ENCODE measurements around the gene CPNE4.
A peak's percentile ranks its signal among the peaks of the same experiment; 100 is the strongest.

Gene CPNE4

DNA sequence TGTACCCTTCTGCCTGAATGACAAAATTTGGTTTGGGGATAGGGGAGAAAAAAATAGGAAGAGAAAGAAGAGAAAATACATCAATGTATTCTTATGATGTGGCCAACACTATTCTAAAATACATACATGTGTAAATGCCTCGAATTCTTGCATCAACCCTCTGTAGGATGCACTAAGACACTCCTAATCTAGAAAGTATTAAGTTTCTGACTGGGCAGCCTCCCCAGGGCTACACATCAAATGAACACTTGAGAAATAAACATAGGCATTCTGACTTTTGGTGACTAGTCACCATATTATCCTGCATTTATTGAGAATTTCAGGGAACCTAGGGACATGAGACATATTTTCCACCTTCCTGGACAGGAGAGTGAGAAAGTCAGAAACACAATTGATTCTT lies 109.2 kb downstream of the CPNE4 start:
- Histone ChIP-seq H3K9ac (ENCODE audit: insufficient read length, low read depth) (no peak overlapping the region), H3K36me3 (ENCODE audit: insufficient read depth, insufficient read length, low read length) (no peaks in the 10 kb centered on the region)

GRCh38 chr3:131922356-131922755 lies 112.5 kb downstream of the CPNE4 start:
- Histone ChIP-seq H3K9me3 (ENCODE audit: insufficient read depth, low read length) (no peaks in the 10 kb centered on the region), H3K27me3 (ENCODE audit: insufficient read depth, insufficient read length) (no peaks in the 10 kb centered on the region), H3K9ac (ENCODE audit: insufficient read length, low read depth) (no peak overlapping the region), H3K4me3 (ENCODE audit: insufficient read length, low read depth) (no peak overlapping the region), H3K36me3 (ENCODE audit: insufficient read depth, insufficient read length, low read length) (no peaks in the 10 kb centered on the region), H3K4me1 (ENCODE audit: insufficient read depth, insufficient read length) (no peaks in the 10 kb centered on the region)
- TF ChIP-seq ZNF274 (IDR thresholded peaks at IDR 0.05; ENCODE audit: low read depth, low read length), result no peak
- TF ChIP-seq YY1 (IDR thresholded peaks at IDR 0.05; ENCODE audit: insufficient read depth, insufficient read length), result no peak
- no peak for TF ChIP-seq SUZ12 (IDR thresholded peaks at IDR 0.05; ENCODE audit: extremely low read depth, insufficient read depth, insufficient read length)
- no peak for DNase-seq (ENCODE audit: low read depth, low spot score)

More for the DNA sequence above, 109.2 kb downstream of the CPNE4 start:
- TF ChIP-seq SUZ12 (IDR thresholded peaks at IDR 0.05; ENCODE audit: extremely low read depth, insufficient read depth, insufficient read length) (no peak), ZNF274 (IDR thresholded peaks at IDR 0.05; ENCODE audit: low read depth, low read length) (no peak), YY1 (IDR thresholded peaks at IDR 0.05; ENCODE audit: insufficient read depth, insufficient read length) (no peak)
- no peaks in the 10 kb centered on the region for H3K27me3 ChIP-seq (ENCODE audit: insufficient read depth, insufficient read length)
- no peaks in the 10 kb centered on the region for H3K4me1 ChIP-seq (ENCODE audit: insufficient read depth, insufficient read length)
- no peak for DNase-seq (ENCODE audit: low read depth, low spot score)
- no peaks in the 10 kb centered on the region for H3K9me3 ChIP-seq (ENCODE audit: insufficient read depth, low read length)
- H3K4me3 ChIP-seq (ENCODE audit: insufficient read length, low read depth), result no peak overlapping the region

- no peak for DNase-seq (ENCODE audit: low read depth, low spot score)
- TF ChIP-seq ZNF274 (IDR thresholded peaks at IDR 0.05; ENCODE audit: low read depth, low read length) (no peak), YY1 (IDR thresholded peaks at IDR 0.05; ENCODE audit: insufficient read depth, insufficient read length) (no peak), SUZ12 (IDR thresholded peaks at IDR 0.05; ENCODE audit: extremely low read depth, insufficient read depth, insufficient read length) (no peak)
- Histone ChIP-seq H3K4me3 (ENCODE audit: insufficient read length, low read depth) (no peak overlapping the region), H3K27me3 (ENCODE audit: insufficient read depth, insufficient read length) (no peaks in the 10 kb centered on the region), H3K9ac (ENCODE audit: insufficient read length, low read depth) (no peak overlapping the region), H3K4me1 (ENCODE audit: insufficient read depth, insufficient read length) (peaks cover 2% of the 10 kb centered on the region), H3K9me3 (ENCODE audit: insufficient read depth, low read length) (no peaks in the 10 kb centered on the region), H3K36me3 (ENCODE audit: insufficient read depth, insufficient read length, low read length) (no peaks in the 10 kb centered on the region)
Measured at GRCh38 chr3:131917006-131917405, 117.8 kb downstream of the CPNE4 start.

DNA sequence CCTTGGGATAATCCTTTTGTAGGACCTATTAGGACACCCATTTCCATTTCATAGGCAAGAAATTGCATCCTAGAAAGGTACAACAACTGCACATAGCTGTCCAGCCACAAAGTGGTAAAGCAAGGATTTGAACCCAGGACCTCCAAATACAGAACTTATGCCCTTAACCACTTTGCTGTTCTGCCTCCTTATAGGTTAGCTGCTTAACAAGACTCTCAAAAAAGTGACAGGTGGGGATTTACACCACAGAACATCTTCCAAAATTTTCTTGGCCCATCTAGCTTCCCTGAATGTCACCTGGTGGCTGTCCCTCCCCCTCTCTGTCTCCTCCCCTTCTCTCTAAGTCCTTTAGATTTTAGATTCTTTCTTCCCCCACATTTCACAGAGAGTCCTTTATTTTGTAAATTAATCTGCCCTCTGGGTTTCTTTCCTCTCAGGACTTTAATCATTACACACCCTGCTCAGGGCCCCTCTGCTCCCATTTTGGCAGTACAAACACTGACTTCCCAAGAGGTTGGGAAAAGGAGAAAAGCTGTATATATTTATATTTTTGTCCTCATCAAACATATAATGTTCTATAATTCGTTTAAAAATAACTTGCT lies 120.6 kb downstream of the CPNE4 start:
- peaks cover 2% of the 10 kb centered on the region for H3K4me1 ChIP-seq (ENCODE audit: insufficient read depth, insufficient read length)

DNA sequence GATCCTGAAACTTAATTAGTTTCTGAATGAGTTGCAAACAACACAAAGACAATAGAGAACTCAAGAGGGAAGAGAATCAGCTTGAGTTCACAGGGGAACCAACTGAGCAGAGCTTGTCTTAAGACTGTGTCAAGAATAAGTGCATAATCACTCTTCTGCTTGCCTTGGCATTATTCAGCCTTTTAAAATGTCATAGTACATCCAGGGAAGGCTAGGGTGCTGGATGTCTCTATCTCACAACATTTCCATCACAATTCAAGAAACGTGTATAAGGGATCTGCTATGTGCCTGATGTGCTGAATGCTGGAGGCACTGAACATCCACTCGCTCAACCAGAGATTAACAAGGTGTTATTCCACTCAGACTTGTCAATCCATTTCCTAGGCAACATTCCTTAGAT lies 122.6 kb downstream of the CPNE4 start:
- H3K9me3 ChIP-seq (ENCODE audit: insufficient read depth, low read length), result peaks cover 10% of the 10 kb centered on the region; the same call in 1 of the 2 replicates
- no peaks in the 10 kb centered on the region for H3K27me3 ChIP-seq (ENCODE audit: insufficient read depth, insufficient read length)
- TF ChIP-seq SUZ12 (IDR thresholded peaks at IDR 0.05; ENCODE audit: extremely low read depth, insufficient read depth, insufficient read length) (no peak), ZNF274 (IDR thresholded peaks at IDR 0.05; ENCODE audit: low read depth, low read length) (no peak), YY1 (IDR thresholded peaks at IDR 0.05; ENCODE audit: insufficient read depth, insufficient read length) (no peak)
- H3K4me1 ChIP-seq (ENCODE audit: insufficient read depth, insufficient read length), result peaks cover 2% of the 10 kb centered on the region
- no peak overlapping the region for H3K4me3 ChIP-seq (ENCODE audit: insufficient read length, low read depth)
- DNase-seq (ENCODE audit: low read depth, low spot score), result no peak
- no peak overlapping the region for H3K9ac ChIP-seq (ENCODE audit: insufficient read length, low read depth)
- H3K36me3 ChIP-seq (ENCODE audit: insufficient read depth, insufficient read length, low read length), result no peaks in the 10 kb centered on the region

More for the DNA sequence above, 120.6 kb downstream of the CPNE4 start:
- DNase-seq (ENCODE audit: low read depth, low spot score), result peak; percentile 51
- no peaks in the 10 kb centered on the region for H3K27me3 ChIP-seq (ENCODE audit: insufficient read depth, insufficient read length)
- no peak overlapping the region for H3K9ac ChIP-seq (ENCODE audit: insufficient read length, low read depth)
- H3K9me3 ChIP-seq (ENCODE audit: insufficient read depth, low read length), result peaks cover 10% of the 10 kb centered on the region; the same call in 1 of the 2 replicates
- H3K36me3 ChIP-seq (ENCODE audit: insufficient read depth, insufficient read length, low read length), result no peaks in the 10 kb centered on the region
- TF ChIP-seq YY1 (IDR thresholded peaks at IDR 0.05; ENCODE audit: insufficient read depth, insufficient read length) (no peak), SUZ12 (IDR thresholded peaks at IDR 0.05; ENCODE audit: extremely low read depth, insufficient read depth, insufficient read length) (no peak), ZNF274 (IDR thresholded peaks at IDR 0.05; ENCODE audit: low read depth, low read length) (no peak)
- H3K4me3 ChIP-seq (ENCODE audit: insufficient read length, low read depth), result no peak overlapping the region

- no peak for DNase-seq (ENCODE audit: low read depth, low spot score)
- Histone ChIP-seq H3K4me1 (ENCODE audit: insufficient read depth, insufficient read length) (no peaks in the 10 kb centered on the region), H3K36me3 (ENCODE audit: insufficient read depth, insufficient read length, low read length) (no peaks in the 10 kb centered on the region), H3K9ac (ENCODE audit: insufficient read length, low read depth) (no peak overlapping the region), H3K27me3 (ENCODE audit: insufficient read depth, insufficient read length) (no peaks in the 10 kb centered on the region), H3K4me3 (ENCODE audit: insufficient read length, low read depth) (no peak overlapping the region), H3K9me3 (ENCODE audit: insufficient read depth, low read length) (peaks cover 10% of the 10 kb centered on the region; the same call in 1 of the 2 replicates)
- no peak for TF ChIP-seq ZNF274 (IDR thresholded peaks at IDR 0.05; ENCODE audit: low read depth, low read length)
Measured at GRCh38 chr3:131907796-131908195, 127.0 kb downstream of the CPNE4 start.

GRCh38 chr3:131903988-131904415 lies 130.8 kb downstream of the CPNE4 start:
- Histone ChIP-seq H3K9me3 (ENCODE audit: insufficient read depth, low read length) (no peaks in the 10 kb centered on the region), H3K4me1 (ENCODE audit: insufficient read depth, insufficient read length) (no peaks in the 10 kb centered on the region), H3K36me3 (ENCODE audit: insufficient read depth, insufficient read length, low read length) (no peaks in the 10 kb centered on the region), H3K4me3 (ENCODE audit: insufficient read length, low read depth) (no peak overlapping the region), H3K9ac (ENCODE audit: insufficient read length, low read depth) (no peak overlapping the region), H3K27me3 (ENCODE audit: insufficient read depth, insufficient read length) (no peaks in the 10 kb centered on the region)
- DNase-seq (ENCODE audit: low read depth, low spot score), result no peak
- TF ChIP-seq ZNF274 (IDR thresholded peaks at IDR 0.05; ENCODE audit: low read depth, low read length), result no peak
- TF ChIP-seq SUZ12 (IDR thresholded peaks at IDR 0.05; ENCODE audit: extremely low read depth, insufficient read depth, insufficient read length), result no peak
- TF ChIP-seq YY1 (IDR thresholded peaks at IDR 0.05; ENCODE audit: insufficient read depth, insufficient read length), result no peak
